Panc1 (cell line): Measurements from ENCODE around the gene ADM2. TPM values are rescaled to one million over a fixed set of nuclear protein-coding genes. Genes with fewer than 3 reads are reported as not detected.
"Not testable (repeated sequence)": the region's sequence is repeated elsewhere in the genome, so short reads cannot be mapped to it uniquely, and the experiment has no call there.

ENCODE experiments used
- ATAC-seq: fragments of 200-7000 bp; cut with Tn5 transposase; 2 replicates; pipeline ENCODE4 v1.9.1; 2020; ENCODE audit warnings: mild to moderate bottlenecking, moderate library complexity
- BruUV-seq: library from RNA; stranded (reverse); fragments of 400-500 nt; replicated peaks from 2 replicates; lab custom pipeline; 2021; lab: Mats Ljungman, UMichigan
- CTCF ChIA-PET: fragments of 300-600 bp; sonication (Branson Sonifier 250); formaldehyde crosslinking; loops from one replicate; lab custom pipeline; 2022; ENCODE audit warnings: antibody characterized with exemption; lab: Charles Lee
- POLR2A ChIA-PET: fragments of 300-600 bp; sonication (Branson Sonifier 250); formaldehyde crosslinking; loops from one replicate; lab custom pipeline; 2022; ENCODE audit warnings: antibody characterized with exemption; lab: Charles Lee
- DNase-seq: peaks from one replicate; pipeline ENCODE4 v3.0.0-alpha.2; 2010; ENCODE audit warnings: low read depth, low spot score
- H3K27ac ChIP-seq: 2 replicates; pipeline ENCODE4 v1.5.1; 2011; ENCODE audit warnings: mild to moderate bottlenecking, low read length, inconsistent platforms
- H3K27me3 ChIP-seq: fragments of 200-500 bp; sonication (Bioruptor generic); 2 replicates; pipeline ENCODE4 v1.6.0; 2014; ENCODE audit warnings: low read length, inconsistent platforms; ENCODE audit not compliant: control insufficient read depth, insufficient read depth
- H3K36me3 ChIP-seq: fragments of 200-500 bp; sonication (Bioruptor generic); 2 replicates; pipeline ENCODE4 v1.5.1; 2014; ENCODE audit warnings: inconsistent platforms, mild to moderate bottlenecking, low read length, moderate library complexity; ENCODE audit not compliant: control insufficient read depth, insufficient read depth
- H3K4me1 ChIP-seq: 2 replicates; pipeline ENCODE4 v1.5.1; 2011; ENCODE audit warnings: inconsistent platforms, mild to moderate bottlenecking, low read length, moderate library complexity; ENCODE audit not compliant: control insufficient read depth, insufficient read depth
- H3K4me3 ChIP-seq, 2 experiments: 2 replicates each; pipeline ENCODE4 v1.5.1; 2011 to 2012; ENCODE audit warnings: low read depth in 2 of 2, low read length in 2 of 2, mild to moderate bottlenecking in 2 of 2, inconsistent platforms in 1 of 2, moderate library complexity in 1 of 2
- H3K9me3 ChIP-seq: fragments of 200-500 bp; sonication (Bioruptor generic); 2 replicates; pipeline ENCODE4 v1.5.1; 2014; ENCODE audit warnings: low read depth, mild to moderate bottlenecking, inconsistent platforms, low read length, moderate library complexity; ENCODE audit not compliant: control insufficient read depth, insufficient read depth
- CTCF ChIP-seq: fragments of 450-650 bp; IDR thresholded peaks from 2 replicates; pipeline ENCODE4 v1.5.1; 2017; ENCODE audit warnings: mild to moderate bottlenecking
- POLR2AphosphoS5 ChIP-seq: IDR thresholded peaks from 2 replicates; pipeline ENCODE4 v1.6.1; 2012; ENCODE audit warnings: mild to moderate bottlenecking, low read depth, low read length, moderate library complexity
- REST ChIP-seq, 2 experiments: IDR thresholded peaks; 2 replicates each; pipeline ENCODE4 v1.6.1; 2011 to 2012; ENCODE audit warnings: low read depth in 2 of 2, control low read depth in 1 of 2, low read length in 1 of 2, mild to moderate bottlenecking in 1 of 2, moderate library complexity in 1 of 2; ENCODE audit not compliant: insufficient read depth in 1 of 2
- SIN3A ChIP-seq: IDR thresholded peaks from 2 replicates; pipeline ENCODE4 v1.6.1; 2012; ENCODE audit warnings: low read depth, mild to moderate bottlenecking, low read length, moderate library complexity, borderline replicate concordance; ENCODE audit not compliant: insufficient read depth
- TCF7L2 ChIP-seq: IDR thresholded peaks from 2 replicates; pipeline ENCODE4 v1.6.1; 2011; ENCODE audit warnings: mild to moderate bottlenecking, low read depth, low read length, inconsistent platforms
- in situ Hi-C: cut with HindIII; loops from 2 replicates; pipeline ENCODE4 v1.10.0; 2016; ENCODE audit warnings: low sequenced_read_pairs, low pct_unique_long_range_greater_than_20kb
- intact Hi-C: fragments of 100-400 bp; cut with micrococcal nuclease; formaldehyde crosslinking; loops from one replicate; pipeline ENCODE4 v1.10.0; 2022; ENCODE audit not compliant: unreplicated experiment
- total RNA-seq: library from RNA; stranded (reverse); gene quantifications from one replicate; pipeline ENCODE4 v1.2.1, GENCODE V29; 2021; ENCODE audit not compliant: unreplicated experiment

Gene ADM2
- total RNA-seq, 1 experiment from 2014 or later: 3.9 TPM

GRCh38 chr22:50533856-50534711 is 52.7 kb downstream of the ADM2 start:
- intact Hi-C loops, H3K4me1 ChIP-seq, DNase-seq, ATAC-seq, H3K36me3 ChIP-seq, H3K27me3 ChIP-seq, H3K9me3 ChIP-seq, POLR2A ChIA-PET, in situ Hi-C loops, H3K4me3 ChIP-seq, BruUV-seq: not testable (repeated sequence)
- CTCF ChIA-PET: interaction anchor here (0.6 to 1.1 kb wide), 2 partner anchors 8 to 358 kb away, joined by 9 read pairs; no protein-coding TSS in a partner anchor
- peak overlapping the region; percentile 48; the same call in 1 of the 2 replicates for H3K27ac ChIP-seq

- TF ChIP-seq REST (IDR thresholded peaks at IDR 0.05; ENCODE audit: insufficient read depth in 1 of 2, low read depth in 2 of 2, low read length in 1 of 2): no peak
- TF ChIP-seq CTCF: no peak
- no peak for TF ChIP-seq POLR2AphosphoS5
- no peak for TF ChIP-seq SIN3A
- TF ChIP-seq TCF7L2: no peak
Measured at GRCh38 chr22:50535113-50535512, 53.8 kb downstream of the ADM2 start.

More at GRCh38 chr22:50535113-50535512, 53.8 kb downstream of the ADM2 start:
- intact Hi-C loops (no loop called here), in situ Hi-C loops (no loop called here)
- H3K27me3 ChIP-seq: no peaks in the 10 kb centered on the region
- no peak for ATAC-seq
- no TSS peak for BruUV-seq
- DNase-seq: no peak
- ChIA-PET POLR2A (no interaction called here), CTCF (interaction anchor here (0.6 to 1.1 kb wide), 2 partner anchors 9 to 359 kb away, joined by 9 read pairs; no protein-coding TSS in a partner anchor)
- no peak overlapping the region for H3K4me3 ChIP-seq
- H3K9me3 ChIP-seq: no peaks in the 10 kb centered on the region
- no peaks in the 10 kb centered on the region; the same call in 1 of the 2 replicates for H3K36me3 ChIP-seq
- no peak overlapping the region for H3K27ac ChIP-seq
- peaks cover 3% of the 10 kb centered on the region; the same call in 1 of the 2 replicates for H3K4me1 ChIP-seq

Other genes starting within 250 kb of the ADM2 start
- 31.3 TPM for gene TUBGCP6, start 236.5 kb upstream of the ADM2 start, total RNA-seq
- gene HDAC10, start 230.3 kb upstream of the ADM2 start, total RNA-seq: 71.3 TPM
- gene MAPK12, start 219.9 kb upstream of the ADM2 start, total RNA-seq: 74.6 TPM
- gene MAPK11, start 211.2 kb upstream of the ADM2 start, total RNA-seq: 77.7 TPM
- 227 TPM for gene PLXNB2, start 173.9 kb upstream of the ADM2 start, total RNA-seq
- 5.8 TPM for gene DENND6B, start 154.5 kb upstream of the ADM2 start, total RNA-seq
- gene PPP6R2, start 138.2 kb upstream of the ADM2 start, total RNA-seq: 52.8 TPM
- gene SBF1, start 6.5 kb upstream of the ADM2 start, total RNA-seq: 59.2 TPM
- 0.23 TPM for gene MIOX, start 5.3 kb downstream of the ADM2 start, total RNA-seq
- gene LMF2, start 26.2 kb downstream of the ADM2 start, total RNA-seq: 54.2 TPM
- gene NCAPH2, start 26.7 kb downstream of the ADM2 start, total RNA-seq: 55.6 TPM
- 14.2 TPM for gene SCO2, start 44.1 kb downstream of the ADM2 start, total RNA-seq
- gene TYMP, start 48.5 kb downstream of the ADM2 start, total RNA-seq: 56.0 TPM
- 1.8 TPM for gene KLHDC7B, start 64.4 kb downstream of the ADM2 start, total RNA-seq
- not detected for gene SYCE3, start 81.4 kb downstream of the ADM2 start, total RNA-seq
- 18.4 TPM for gene CPT1B, start 96.9 kb downstream of the ADM2 start, total RNA-seq
- gene CHKB, start 101.3 kb downstream of the ADM2 start, total RNA-seq: 43.5 TPM
- 38.4 TPM for gene MAPK8IP2, start 119.2 kb downstream of the ADM2 start, total RNA-seq
- 43.8 TPM for gene ARSA, start 146.6 kb downstream of the ADM2 start, total RNA-seq
- gene SHANK3, start 191.3 kb downstream of the ADM2 start, total RNA-seq: 7.6 TPM